ENCODE results near the gene PRKAA2. TPM values are rescaled to one million over a fixed set of nuclear protein-coding genes. Genes with fewer than 3 reads are reported as not detected.
A peak's percentile ranks its signal among the peaks of the same experiment; 100 is the strongest.
"Not testable (repeated sequence)": the region's sequence is repeated elsewhere in the genome, so short reads cannot be mapped to it uniquely, and the experiment has no call there.

PRKAA2 gene
- not detected for total RNA-seq

DNA sequence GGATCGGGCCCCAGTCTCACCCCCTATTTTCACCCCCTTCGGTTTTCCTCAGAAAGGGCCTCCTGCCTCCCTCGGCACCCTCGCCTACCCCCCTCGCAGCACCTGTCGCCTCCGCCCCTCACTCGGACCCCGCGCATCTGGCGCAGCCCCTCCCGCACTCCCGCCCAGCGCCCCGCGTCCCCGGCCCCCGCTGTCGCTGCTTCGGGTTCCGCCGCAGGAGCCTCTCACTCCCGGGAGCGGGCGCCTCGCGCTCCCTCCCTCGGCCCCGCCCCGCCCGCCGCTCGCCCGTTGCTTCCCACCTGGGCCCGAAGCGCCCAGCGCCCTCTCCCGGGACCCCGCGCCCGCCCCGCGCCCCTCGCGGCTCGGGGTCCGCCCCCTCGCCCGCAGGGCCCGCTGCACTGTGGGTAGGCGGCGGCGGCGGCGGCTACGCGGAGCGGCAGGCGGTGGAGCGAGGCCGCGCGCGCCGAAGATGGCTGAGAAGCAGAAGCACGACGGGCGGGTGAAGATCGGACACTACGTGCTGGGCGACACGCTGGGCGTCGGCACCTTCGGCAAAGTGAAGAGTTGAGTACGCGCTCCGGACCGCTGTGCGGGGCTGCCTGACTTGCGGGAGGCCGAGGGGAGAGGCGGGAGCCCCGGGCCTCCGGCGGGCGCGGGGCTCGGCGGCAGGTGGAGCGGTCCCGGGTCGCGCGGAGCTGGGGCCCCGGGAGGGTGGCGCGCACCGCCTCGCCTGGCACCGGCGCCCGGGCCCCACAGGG, at the start of gene PRKAA2:
TSS of gene PRKAA2 (plus strand) at position 396 of the 758 bp plus-strand sequence. CDS start at position 470, 74 bp downstream.
- DNase-seq: no peak
- Mint-ChIP-seq H3K27ac (no peak within 1 kb of the TSS), H3K4me1 (peaks cover 9% of the 10 kb centered on the region), H3K27me3 (peaks cover 40% of the 10 kb centered on the region), H3K36me3 (ENCODE audit: low read depth) (no peaks in the 10 kb centered on the region), H3K4me3 (peak within 1 kb of the TSS; percentile 38), H3K9me3 (no peaks in the 10 kb centered on the region)
- POLR2A ChIA-PET: no interaction called here
- CTCF ChIA-PET: no interaction called here

DNA sequence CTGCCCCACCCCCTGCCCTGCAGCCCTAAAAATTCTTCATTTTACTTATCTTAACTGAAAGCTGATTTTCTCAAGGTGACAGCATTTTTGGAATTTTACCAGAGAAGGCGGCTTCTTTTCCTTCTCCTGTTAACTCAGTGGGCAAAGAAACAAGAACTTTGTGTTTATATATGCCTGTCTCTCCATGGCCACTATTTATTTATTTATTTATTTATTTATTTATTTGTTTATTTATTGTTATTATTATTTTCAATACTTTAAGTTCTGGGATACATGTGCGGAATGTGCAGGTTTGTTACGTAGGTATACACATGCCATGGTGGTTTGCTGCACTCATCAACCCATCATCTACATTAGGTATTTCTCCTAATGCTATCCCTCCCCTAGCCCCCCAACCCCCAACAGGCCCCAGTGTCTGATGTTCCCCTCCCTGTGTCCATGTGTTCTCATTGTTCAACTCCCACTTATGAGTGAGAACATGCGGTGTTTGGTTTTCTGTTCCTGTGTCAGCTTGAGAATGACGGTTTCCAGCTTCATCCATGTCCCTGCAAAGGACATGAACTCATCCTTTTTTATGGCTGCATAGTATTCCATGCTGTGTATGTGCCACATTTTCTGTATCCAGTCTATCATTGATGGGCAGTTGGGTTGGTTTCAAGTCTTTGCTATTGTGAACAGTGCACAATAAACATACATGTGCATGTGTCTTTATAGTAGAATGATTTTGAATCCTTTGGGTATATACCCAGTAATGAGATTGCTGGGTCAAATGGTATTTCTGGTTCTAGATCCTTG, 49.5 kb upstream of the PRKAA2 start:
- H3K27ac Mint-ChIP-seq; CTCF ChIA-PET; H3K36me3 Mint-ChIP-seq (ENCODE audit: low read depth); DNase-seq; POLR2A ChIA-PET; H3K4me1 Mint-ChIP-seq; H3K27me3 Mint-ChIP-seq; H3K9me3 Mint-ChIP-seq; H3K4me3 Mint-ChIP-seq: not testable (repeated sequence)

DNA sequence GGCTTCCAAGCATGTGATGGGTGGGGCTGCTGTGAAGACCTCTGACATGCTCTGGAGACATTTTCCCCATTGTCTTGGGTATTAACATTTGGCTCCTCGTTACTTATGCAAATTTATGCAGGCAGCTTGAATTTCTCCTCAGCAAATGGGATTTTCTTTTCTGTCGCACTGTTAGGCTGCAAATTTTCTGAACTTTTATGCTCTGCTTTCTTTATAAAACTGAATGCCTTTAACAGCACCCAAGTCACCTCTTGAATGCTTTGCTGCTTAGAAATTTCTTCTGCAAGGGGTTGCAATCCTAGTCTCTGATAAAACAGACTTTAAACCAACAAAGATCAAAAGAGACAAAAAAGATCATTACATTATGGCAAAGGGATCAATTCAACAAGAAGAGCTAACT, 35.0 kb upstream of the PRKAA2 start:
- H3K4me3 Mint-ChIP-seq; H3K27ac Mint-ChIP-seq; H3K9me3 Mint-ChIP-seq; CTCF ChIA-PET; H3K36me3 Mint-ChIP-seq (ENCODE audit: low read depth); H3K27me3 Mint-ChIP-seq; POLR2A ChIA-PET; H3K4me1 Mint-ChIP-seq; DNase-seq: not testable (repeated sequence)

DNA sequence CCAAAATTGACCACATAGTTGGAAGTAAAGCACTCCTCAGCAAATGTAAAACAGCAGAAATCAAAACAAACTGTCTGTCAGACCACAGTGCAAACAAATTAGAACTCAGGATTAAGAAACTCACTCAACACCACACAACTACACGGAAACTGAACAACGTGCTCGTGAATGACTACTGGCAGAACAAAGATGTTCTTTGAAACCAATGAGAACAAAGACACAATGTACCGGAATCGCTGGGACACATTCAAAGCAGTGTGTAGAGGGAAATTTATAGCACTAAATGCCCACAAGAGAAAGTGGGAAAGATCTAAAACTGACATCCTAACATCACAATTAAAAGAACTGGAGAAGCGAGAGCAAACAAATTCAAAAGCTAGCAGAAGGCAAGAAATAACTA, 34.3 kb upstream of the PRKAA2 start:
- POLR2A ChIA-PET: not testable (repeated sequence)

GRCh38 chr1:56617141-56617540, 28.0 kb upstream of the PRKAA2 start:
- POLR2A ChIA-PET: no interaction called here
- Mint-ChIP-seq H3K9me3 (peaks cover 4% of the 10 kb centered on the region), H3K36me3 (ENCODE audit: low read depth) (no peaks in the 10 kb centered on the region), H3K27ac (no peak overlapping the region), H3K27me3 (peaks cover 2% of the 10 kb centered on the region), H3K4me1 (no peaks in the 10 kb centered on the region), H3K4me3 (no peak overlapping the region)
- DNase-seq: no peak
- CTCF ChIA-PET: no interaction called here

More for the DNA sequence above, 34.3 kb upstream of the PRKAA2 start:
- H3K9me3 Mint-ChIP-seq; CTCF ChIA-PET; H3K4me3 Mint-ChIP-seq; H3K27ac Mint-ChIP-seq; H3K27me3 Mint-ChIP-seq; H3K4me1 Mint-ChIP-seq; H3K36me3 Mint-ChIP-seq (ENCODE audit: low read depth); DNase-seq: not testable (repeated sequence)

GRCh38 chr1:56625819-56626440, 19.2 kb upstream of the PRKAA2 start:
- ChIA-PET POLR2A (no interaction called here), CTCF (no interaction called here)
- Mint-ChIP-seq H3K9me3 (no peaks in the 10 kb centered on the region), H3K27me3 (peaks cover 2% of the 10 kb centered on the region), H3K27ac (no peak overlapping the region), H3K4me1 (no peaks in the 10 kb centered on the region), H3K36me3 (ENCODE audit: low read depth) (no peaks in the 10 kb centered on the region), H3K4me3 (no peak overlapping the region)
- no peak for DNase-seq

- H3K27me3 Mint-ChIP-seq: peaks cover 2% of the 10 kb centered on the region
- DNase-seq: no peak
- POLR2A ChIA-PET: no interaction called here
- CTCF ChIA-PET: no interaction called here
- H3K9me3 Mint-ChIP-seq: no peaks in the 10 kb centered on the region
- no peak overlapping the region for H3K27ac Mint-ChIP-seq
- H3K36me3 Mint-ChIP-seq (ENCODE audit: low read depth): no peaks in the 10 kb centered on the region
- no peaks in the 10 kb centered on the region for H3K4me1 Mint-ChIP-seq
- H3K4me3 Mint-ChIP-seq: no peak overlapping the region
Measured at GRCh38 chr1:56626546-56626945, 18.6 kb upstream of the PRKAA2 start.

DNA sequence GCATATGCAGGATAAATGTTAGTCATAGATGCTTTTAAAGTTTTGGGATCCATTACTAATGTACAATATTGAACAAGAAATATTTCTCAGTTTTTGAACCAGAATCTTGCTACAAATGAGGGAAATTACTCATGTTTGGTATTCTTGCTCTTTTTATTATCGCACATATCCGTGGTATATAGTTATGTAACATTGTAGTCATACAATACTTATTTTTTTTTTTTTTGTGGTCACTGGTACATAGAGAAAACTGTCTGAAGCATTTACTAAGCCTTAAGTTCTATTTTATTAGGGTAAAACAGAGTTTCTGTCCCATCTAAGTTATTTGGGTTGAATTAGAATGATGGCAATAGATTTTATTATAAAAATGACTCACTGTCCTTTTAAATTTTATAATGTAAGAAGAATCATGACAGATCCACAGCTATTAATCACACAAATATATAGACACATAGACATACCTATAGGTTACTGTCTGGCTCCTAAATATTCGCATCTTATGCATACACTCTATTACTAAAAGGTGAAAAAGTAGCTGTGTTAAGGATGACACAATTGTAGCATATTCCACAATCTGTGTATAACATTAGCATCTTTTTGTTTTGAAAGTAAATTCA, 18.0 kb upstream of the PRKAA2 start:
- no peaks in the 10 kb centered on the region for H3K36me3 Mint-ChIP-seq (ENCODE audit: low read depth)
- no peaks in the 10 kb centered on the region for H3K9me3 Mint-ChIP-seq
- peaks cover 2% of the 10 kb centered on the region for H3K27me3 Mint-ChIP-seq
- no peak overlapping the region for H3K4me3 Mint-ChIP-seq
- no peaks in the 10 kb centered on the region for H3K4me1 Mint-ChIP-seq
- ChIA-PET CTCF (no interaction called here), POLR2A (no interaction called here)
- no peak overlapping the region for H3K27ac Mint-ChIP-seq
- no peak for DNase-seq

DNA sequence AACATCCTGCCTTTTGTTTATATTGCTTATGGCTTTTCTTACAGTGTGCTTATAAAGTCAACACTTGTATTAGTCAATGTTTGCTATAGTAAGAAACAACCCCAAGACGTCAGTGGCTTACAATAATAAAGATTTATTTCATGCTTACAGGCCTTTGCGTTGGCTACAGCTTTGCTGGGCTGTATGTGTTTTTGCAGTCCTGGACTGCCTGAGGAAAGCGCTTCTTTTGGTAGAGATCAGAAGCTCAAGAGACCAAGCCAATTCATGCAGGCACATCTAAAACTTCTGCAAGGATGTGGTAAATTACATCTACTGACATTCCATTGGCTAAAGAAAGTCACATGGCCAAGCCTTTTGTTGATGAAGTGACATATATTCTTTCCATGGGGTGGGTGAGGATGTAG, 17.5 kb upstream of the PRKAA2 start:
- Mint-ChIP-seq H3K4me3 (no peak overlapping the region), H3K4me1 (no peaks in the 10 kb centered on the region), H3K9me3 (no peaks in the 10 kb centered on the region), H3K27ac (no peak overlapping the region), H3K36me3 (ENCODE audit: low read depth) (no peaks in the 10 kb centered on the region), H3K27me3 (peaks cover 2% of the 10 kb centered on the region)
- ChIA-PET CTCF (no interaction called here), POLR2A (no interaction called here)
- no peak for DNase-seq

- POLR2A ChIA-PET: no interaction called here
- H3K4me1 Mint-ChIP-seq: no peaks in the 10 kb centered on the region
- H3K27ac Mint-ChIP-seq: no peak overlapping the region
- DNase-seq: no peak
- H3K36me3 Mint-ChIP-seq (ENCODE audit: low read depth): no peaks in the 10 kb centered on the region
- peaks cover 2% of the 10 kb centered on the region for H3K27me3 Mint-ChIP-seq
- no peak overlapping the region for H3K4me3 Mint-ChIP-seq
- H3K9me3 Mint-ChIP-seq: no peaks in the 10 kb centered on the region
- CTCF ChIA-PET: no interaction called here
Measured at GRCh38 chr1:56630786-56631185, 14.3 kb upstream of the PRKAA2 start.

DNA sequence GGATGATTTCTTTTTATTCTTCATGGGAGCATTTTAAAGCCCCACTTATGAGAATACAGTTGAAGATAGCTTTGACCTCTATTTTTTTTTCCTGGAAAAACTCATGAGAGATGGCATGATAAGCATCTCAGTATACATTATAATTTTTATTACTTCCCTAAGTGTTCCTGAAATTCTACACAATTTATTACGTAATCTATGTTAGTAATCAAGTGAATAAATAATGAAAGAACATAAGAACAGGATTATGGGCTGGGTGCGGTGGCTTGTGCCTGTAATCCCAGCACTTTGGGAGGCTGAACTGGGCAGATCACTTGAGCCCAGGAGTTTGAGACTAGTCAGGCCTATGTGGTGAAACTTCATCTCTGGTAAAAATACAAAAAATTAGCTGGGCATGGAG, 13.2 kb upstream of the PRKAA2 start:
- ChIA-PET CTCF (no interaction called here), POLR2A (no interaction called here)
- Mint-ChIP-seq H3K4me1 (no peaks in the 10 kb centered on the region), H3K27me3 (peaks cover 2% of the 10 kb centered on the region), H3K4me3 (no peak overlapping the region), H3K9me3 (no peaks in the 10 kb centered on the region), H3K36me3 (ENCODE audit: low read depth) (no peaks in the 10 kb centered on the region), H3K27ac (no peak overlapping the region)
- no peak for DNase-seq

DNA sequence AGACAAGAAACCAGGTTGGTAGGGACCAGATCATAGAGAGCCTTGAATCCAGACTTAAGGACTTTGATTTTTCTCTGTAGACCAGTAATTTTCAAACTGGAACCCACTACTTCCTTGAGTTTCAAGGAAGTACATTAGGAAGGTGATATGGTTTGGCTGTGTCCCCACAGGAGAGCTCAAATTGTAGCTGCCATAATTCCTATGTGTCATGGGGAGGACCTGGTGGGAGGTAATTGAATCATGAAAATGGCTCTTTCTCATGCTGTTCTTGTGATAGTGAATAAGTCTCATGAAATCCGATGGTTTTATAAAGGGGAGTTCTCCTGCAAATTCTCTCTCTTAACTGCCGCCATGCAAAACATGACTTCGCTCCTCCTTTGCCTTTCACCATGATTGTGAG, 10.1 kb upstream of the PRKAA2 start:
- ChIA-PET POLR2A (no interaction called here), CTCF (no interaction called here)
- Mint-ChIP-seq H3K36me3 (ENCODE audit: low read depth) (no peaks in the 10 kb centered on the region), H3K4me1 (no peaks in the 10 kb centered on the region), H3K27me3 (peaks cover 2% of the 10 kb centered on the region), H3K27ac (no peak overlapping the region), H3K9me3 (no peaks in the 10 kb centered on the region), H3K4me3 (no peak overlapping the region)
- no peak for DNase-seq

GRCh38 chr1:56638248-56638647, 6.9 kb upstream of the PRKAA2 start:
- Mint-ChIP-seq H3K27me3 (peaks cover 5% of the 10 kb centered on the region), H3K36me3 (ENCODE audit: low read depth) (no peaks in the 10 kb centered on the region), H3K4me1 (no peaks in the 10 kb centered on the region), H3K9me3 (no peaks in the 10 kb centered on the region), H3K4me3 (no peak overlapping the region), H3K27ac (no peak overlapping the region)
- POLR2A ChIA-PET: no interaction called here
- CTCF ChIA-PET: no interaction called here
- DNase-seq: no peak

Data from activated CD4-positive, alpha-beta T cell treated with anti-CD3 and anti-CD28 coated beads, Interleukin-2, amount 10 ng/mL, durations not matched to agents 7 days and 5 days (primary cell).